Testis (tissue), 2 donors: ENCODE results near the gene IMP4.

Experiments
- POLR2A ChIP-seq: fragments of 450-650 bp; IDR thresholded peaks from one replicate; pipeline ENCODE4 v1.6.1; 2017; ENCODE audit warnings: antibody characterized with exemption, mild to moderate bottlenecking, moderate library complexity
- TF ChIP-seq, protein P1 (sequence below), 3 experiments: fragments of 450-650 bp in 2 of 3; fragments of 200-600 bp in 1 of 3; sonication (generic) in 1 of 3; IDR thresholded peaks; one replicate each; pipeline ENCODE4 v1.5.1; 2016 to 2019; ENCODE audit warnings: antibody characterized with exemption in 3 of 3, mild to moderate bottlenecking in 2 of 3, moderate library complexity in 1 of 3

DNA sequence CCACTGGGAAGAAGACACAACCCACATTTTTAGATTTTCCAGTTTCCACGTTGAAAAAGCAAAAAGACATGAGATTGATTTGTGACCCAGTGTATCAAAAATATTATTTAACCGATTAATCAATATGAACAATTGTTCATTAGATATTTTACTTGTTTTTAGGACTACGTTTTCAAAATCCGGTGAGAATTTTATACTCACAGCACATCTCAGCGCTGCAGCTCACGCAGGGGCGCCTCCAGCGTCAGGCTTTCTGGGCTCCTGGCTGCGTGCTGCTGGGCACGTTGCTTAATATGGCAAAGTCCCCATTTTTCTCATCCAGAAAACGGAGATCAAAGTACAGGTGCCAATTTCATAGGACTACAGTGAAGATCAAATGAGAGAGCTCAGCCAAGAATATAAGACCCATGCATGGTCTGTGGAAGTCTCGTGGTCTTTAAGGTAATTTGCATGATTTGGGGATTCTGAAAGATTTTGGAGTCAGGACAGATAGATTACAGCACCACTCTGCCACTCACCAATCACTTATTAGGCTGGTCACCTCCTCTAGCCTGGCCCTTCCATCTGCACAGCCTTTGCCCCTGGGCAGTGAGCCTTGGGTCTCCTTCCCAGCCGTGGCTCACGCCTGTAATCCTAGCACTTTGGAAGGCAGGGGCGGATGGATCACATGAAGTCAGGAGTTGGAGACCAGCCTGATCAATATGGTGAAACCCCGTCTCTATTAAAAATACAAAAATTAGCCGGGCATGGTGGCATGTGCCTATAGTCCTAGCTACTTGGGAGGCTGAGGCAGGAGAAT, 49.4 kb downstream of the IMP4 start:
- TF ChIP-seq, protein P1, sequence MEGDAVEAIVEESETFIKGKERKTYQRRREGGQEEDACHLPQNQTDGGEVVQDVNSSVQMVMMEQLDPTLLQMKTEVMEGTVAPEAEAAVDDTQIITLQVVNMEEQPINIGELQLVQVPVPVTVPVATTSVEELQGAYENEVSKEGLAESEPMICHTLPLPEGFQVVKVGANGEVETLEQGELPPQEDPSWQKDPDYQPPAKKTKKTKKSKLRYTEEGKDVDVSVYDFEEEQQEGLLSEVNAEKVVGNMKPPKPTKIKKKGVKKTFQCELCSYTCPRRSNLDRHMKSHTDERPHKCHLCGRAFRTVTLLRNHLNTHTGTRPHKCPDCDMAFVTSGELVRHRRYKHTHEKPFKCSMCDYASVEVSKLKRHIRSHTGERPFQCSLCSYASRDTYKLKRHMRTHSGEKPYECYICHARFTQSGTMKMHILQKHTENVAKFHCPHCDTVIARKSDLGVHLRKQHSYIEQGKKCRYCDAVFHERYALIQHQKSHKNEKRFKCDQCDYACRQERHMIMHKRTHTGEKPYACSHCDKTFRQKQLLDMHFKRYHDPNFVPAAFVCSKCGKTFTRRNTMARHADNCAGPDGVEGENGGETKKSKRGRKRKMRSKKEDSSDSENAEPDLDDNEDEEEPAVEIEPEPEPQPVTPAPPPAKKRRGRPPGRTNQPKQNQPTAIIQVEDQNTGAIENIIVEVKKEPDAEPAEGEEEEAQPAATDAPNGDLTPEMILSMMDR (IDR thresholded peaks at IDR 0.05): no peak
- TF ChIP-seq POLR2A: no peak
